ENCODE results near the gene APIP.

- TF ChIP-seq CTCF (IDR thresholded peaks at IDR 0.05) (no peak), POLR2A (IDR thresholded peaks at IDR 0.05) (no peak)
Observed at GRCh38 chr11:34940026-34940677, 24.0 kb upstream of the APIP start.
